ENCODE results near the gene TMEM234.

DNA sequence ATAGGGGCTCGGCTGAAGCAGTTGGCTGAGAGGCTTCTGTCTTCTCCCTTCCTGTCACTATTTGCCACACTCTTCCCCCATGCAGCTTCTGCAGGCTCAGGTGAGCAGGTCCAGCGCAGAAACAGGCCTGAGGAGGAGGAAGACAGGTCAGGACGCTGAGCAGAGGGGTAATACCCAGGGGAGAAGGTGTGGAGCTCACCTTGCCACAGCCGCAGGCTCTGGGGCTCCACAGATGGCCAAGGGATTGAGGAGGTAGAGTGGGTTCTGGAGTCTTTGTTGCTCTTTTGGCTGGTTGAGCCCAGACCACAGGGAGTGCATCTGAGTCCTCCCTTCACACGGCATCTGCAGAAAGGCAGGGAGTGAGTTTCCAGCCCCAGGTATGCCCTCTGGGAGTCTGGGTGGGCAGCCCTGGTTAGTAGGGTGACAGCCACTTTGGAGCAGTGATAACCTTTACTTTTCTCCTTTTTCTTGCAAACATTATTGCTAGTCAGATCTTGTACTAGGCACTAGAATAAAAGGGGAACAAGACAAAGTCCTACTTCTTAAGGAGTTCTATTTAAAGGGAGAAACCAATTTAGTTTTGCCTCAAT, 9.8 kb upstream of the TMEM234 start:
- no peak for TF ChIP-seq ZNF274 (IDR thresholded peaks at IDR 0.05; ENCODE audit: borderline replicate concordance, extremely low read depth, low read length)
- TF ChIP-seq, protein P1, sequence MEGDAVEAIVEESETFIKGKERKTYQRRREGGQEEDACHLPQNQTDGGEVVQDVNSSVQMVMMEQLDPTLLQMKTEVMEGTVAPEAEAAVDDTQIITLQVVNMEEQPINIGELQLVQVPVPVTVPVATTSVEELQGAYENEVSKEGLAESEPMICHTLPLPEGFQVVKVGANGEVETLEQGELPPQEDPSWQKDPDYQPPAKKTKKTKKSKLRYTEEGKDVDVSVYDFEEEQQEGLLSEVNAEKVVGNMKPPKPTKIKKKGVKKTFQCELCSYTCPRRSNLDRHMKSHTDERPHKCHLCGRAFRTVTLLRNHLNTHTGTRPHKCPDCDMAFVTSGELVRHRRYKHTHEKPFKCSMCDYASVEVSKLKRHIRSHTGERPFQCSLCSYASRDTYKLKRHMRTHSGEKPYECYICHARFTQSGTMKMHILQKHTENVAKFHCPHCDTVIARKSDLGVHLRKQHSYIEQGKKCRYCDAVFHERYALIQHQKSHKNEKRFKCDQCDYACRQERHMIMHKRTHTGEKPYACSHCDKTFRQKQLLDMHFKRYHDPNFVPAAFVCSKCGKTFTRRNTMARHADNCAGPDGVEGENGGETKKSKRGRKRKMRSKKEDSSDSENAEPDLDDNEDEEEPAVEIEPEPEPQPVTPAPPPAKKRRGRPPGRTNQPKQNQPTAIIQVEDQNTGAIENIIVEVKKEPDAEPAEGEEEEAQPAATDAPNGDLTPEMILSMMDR (IDR thresholded peaks at IDR 0.05; ENCODE audit: control extremely low read depth in 1 of 3, insufficient read depth in 1 of 3, low read depth in 1 of 3, low read length in 3 of 3), result no peak

Data from H1 (cell line).